CD4-positive, alpha-beta T cell (primary cell): ENCODE results near the gene SPDYC. TPM values are rescaled to one million over a fixed set of nuclear protein-coding genes. Genes with fewer than 3 reads are reported as not detected.

ENCODE experiments used
- ATAC-seq: fragments of 200-7000 bp; cut with Tn5 transposase; one replicate; pipeline ENCODE4 v1.10.0; 2022; ENCODE audit warnings: mild to moderate bottlenecking; ENCODE audit not compliant: poor library complexity
- CTCF ChIA-PET: fragments of 350-600 bp; sonication (Branson Sonifier 250); formaldehyde crosslinking; loops from one replicate; lab custom pipeline; 2021; ENCODE audit warnings: antibody characterized with exemption, inconsistent platforms; lab: Charles Lee
- POLR2A ChIA-PET: fragments of 350-600 bp; sonication (Branson Sonifier 250); formaldehyde crosslinking; loops from one replicate; lab custom pipeline; 2021; ENCODE audit warnings: antibody characterized with exemption, inconsistent platforms; lab: Charles Lee
- DNase-seq, 14 experiments: peaks; one replicate each; pipeline ENCODE4 v3.0.0-alpha.2; 2013 to 2020; ENCODE audit warnings: mixed read lengths in 2 of 14
- H3K27ac ChIP-seq, 2 donors: one replicate each; pipeline versions ENCODE4 v1.5.1 to v1.7.0; 2013; ENCODE audit warnings: low read length in 2 of 2, low read depth in 1 of 2, mild to moderate bottlenecking in 1 of 2
- H3K27me3 ChIP-seq, 2 experiments: 1 replicate in 1 of 2; 2 replicates in 1 of 2; pipeline versions ENCODE4 v1.6.1 to v1.7.0; 2013; ENCODE audit warnings: low read length in 2 of 2, control low read depth in 1 of 2, mild to moderate bottlenecking in 1 of 2, moderate library complexity in 1 of 2; ENCODE audit not compliant: insufficient read depth in 2 of 2, control insufficient read depth in 1 of 2
- H3K36me3 ChIP-seq: one replicate; pipeline ENCODE4 v1.6.1; 2013; ENCODE audit warnings: low read length, control low read depth; ENCODE audit not compliant: insufficient read depth
- H3K4me1 ChIP-seq: one replicate; pipeline ENCODE4 v1.6.1; 2013; ENCODE audit warnings: low read length, control low read depth; ENCODE audit not compliant: insufficient read depth
- H3K4me3 ChIP-seq: one replicate; pipeline ENCODE4 v1.5.1; 2013; ENCODE audit warnings: mild to moderate bottlenecking, low read length, moderate library complexity
- H3K9me3 ChIP-seq, 2 experiments: 1 replicate in 1 of 2; 2 replicates in 1 of 2; pipeline versions ENCODE4 v1.6.1 to v1.7.0; 2013; ENCODE audit warnings: low read length in 2 of 2, mild to moderate bottlenecking in 2 of 2, control low read depth in 1 of 2, moderate library complexity in 1 of 2; ENCODE audit not compliant: control insufficient read depth in 1 of 2, insufficient read depth in 1 of 2
- H3K27ac Mint-ChIP-seq: one replicate; pipeline ENCODE4 v1.8.0; 2020; ENCODE audit warnings: mixed read lengths
- H3K27me3 Mint-ChIP-seq: one replicate; pipeline ENCODE4 v1.8.0; 2021; ENCODE audit warnings: mixed read lengths
- H3K36me3 Mint-ChIP-seq: one replicate; pipeline ENCODE4 v1.8.0; 2021; ENCODE audit warnings: low read depth, mixed read lengths
- H3K4me1 Mint-ChIP-seq: one replicate; pipeline ENCODE4 v1.8.0; 2021; ENCODE audit warnings: low read depth, mixed read lengths
- H3K4me3 Mint-ChIP-seq: one replicate; pipeline ENCODE4 v1.8.0; 2020; ENCODE audit warnings: mild to moderate bottlenecking, mixed read lengths
- H3K9me3 Mint-ChIP-seq: one replicate; pipeline ENCODE4 v1.8.0; 2020; ENCODE audit warnings: mixed read lengths
- intact Hi-C, 2 experiments: fragments of 100-400 bp; cut with DNase I in 1 of 2; cut with micrococcal nuclease in 1 of 2; formaldehyde crosslinking; loops; one replicate each; pipeline versions ENCODE4 v1.15.1 to v1.9.0; 2023 to 2025; cut with DNase I, micrococcal nuclease
- microRNA-seq: library from miRNA; unstranded; fragments of <30 nt; microRNA quantifications from one replicate; pipeline ENCODE4 v1.2.0, GENCODE V29; 2021; ENCODE audit warnings: borderline microRNAs expressed, borderline replicate concordance
- total RNA-seq, 174 experiments: library from RNA in 2 of 174; stranded (reverse) in 2 of 174; gene quantifications; one replicate each; pipeline ENCODE4 v1.2.3 and lab custom pipeline; 2021 to 2026
- TF ChIP-seq, protein P1 (sequence below): fragments of 200-600 bp; IDR thresholded peaks from one replicate; pipeline ENCODE4 v1.8.0; 2022; ENCODE audit warnings: antibody characterized with exemption, mild to moderate bottlenecking

SPDYC gene
- total RNA-seq, 2 experiments from 2014 or later = not detected

DNA sequence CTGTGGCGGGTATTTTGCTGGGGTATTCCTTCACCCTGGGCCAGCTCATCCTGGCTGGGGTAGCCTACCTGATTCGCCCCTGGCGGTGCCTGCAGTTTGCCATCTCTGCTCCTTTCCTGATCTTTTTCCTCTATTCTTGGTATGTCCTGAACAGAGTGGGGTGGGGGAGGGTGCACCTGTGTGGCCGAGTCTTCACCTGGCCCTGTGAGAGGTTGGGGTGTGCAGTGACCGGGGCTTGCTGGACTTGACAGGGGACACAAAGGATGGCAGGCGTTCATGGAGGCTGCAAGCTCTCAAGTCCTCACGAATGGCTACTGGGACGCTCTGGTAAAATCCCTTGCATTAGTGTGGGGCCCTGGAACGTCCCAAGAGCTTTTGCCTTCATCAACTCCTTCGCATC lies 51.0 kb downstream of the SPDYC start:
- POLR2A ChIA-PET = no interaction called here
- TF ChIP-seq, protein P1, sequence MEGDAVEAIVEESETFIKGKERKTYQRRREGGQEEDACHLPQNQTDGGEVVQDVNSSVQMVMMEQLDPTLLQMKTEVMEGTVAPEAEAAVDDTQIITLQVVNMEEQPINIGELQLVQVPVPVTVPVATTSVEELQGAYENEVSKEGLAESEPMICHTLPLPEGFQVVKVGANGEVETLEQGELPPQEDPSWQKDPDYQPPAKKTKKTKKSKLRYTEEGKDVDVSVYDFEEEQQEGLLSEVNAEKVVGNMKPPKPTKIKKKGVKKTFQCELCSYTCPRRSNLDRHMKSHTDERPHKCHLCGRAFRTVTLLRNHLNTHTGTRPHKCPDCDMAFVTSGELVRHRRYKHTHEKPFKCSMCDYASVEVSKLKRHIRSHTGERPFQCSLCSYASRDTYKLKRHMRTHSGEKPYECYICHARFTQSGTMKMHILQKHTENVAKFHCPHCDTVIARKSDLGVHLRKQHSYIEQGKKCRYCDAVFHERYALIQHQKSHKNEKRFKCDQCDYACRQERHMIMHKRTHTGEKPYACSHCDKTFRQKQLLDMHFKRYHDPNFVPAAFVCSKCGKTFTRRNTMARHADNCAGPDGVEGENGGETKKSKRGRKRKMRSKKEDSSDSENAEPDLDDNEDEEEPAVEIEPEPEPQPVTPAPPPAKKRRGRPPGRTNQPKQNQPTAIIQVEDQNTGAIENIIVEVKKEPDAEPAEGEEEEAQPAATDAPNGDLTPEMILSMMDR = no peak
- peaks cover 12% of the 10 kb centered on the region for H3K27me3 Mint-ChIP-seq
- no peaks in the 10 kb centered on the region for H3K9me3 ChIP-seq
- no peaks in the 10 kb centered on the region for H3K9me3 Mint-ChIP-seq
- DNase-seq (no peak), ATAC-seq (no peak)
- intact Hi-C loops = loop anchor here in 1 of 2 experiments (10.0 kb wide), 1 partner anchor 294 kb away; no protein-coding TSS in a partner anchor
- H3K4me1 Mint-ChIP-seq = peaks cover 16% of the 10 kb centered on the region
- H3K27ac ChIP-seq = no peak overlapping the region
- H3K4me3 ChIP-seq = no peak overlapping the region
- H3K36me3 Mint-ChIP-seq = no peaks in the 10 kb centered on the region
- H3K27me3 ChIP-seq = peaks cover 10 to 11% of the 10 kb centered on the region in 2 experiments
- no peak overlapping the region for H3K27ac Mint-ChIP-seq
- no peak overlapping the region for H3K4me3 Mint-ChIP-seq
- no peaks in the 10 kb centered on the region for H3K36me3 ChIP-seq
- peaks cover 18% of the 10 kb centered on the region for H3K4me1 ChIP-seq
- CTCF ChIA-PET = interaction anchor here (1.5 kb wide), 1 partner anchor 109 kb away, joined by 7 read pairs; no protein-coding TSS in a partner anchor

Small RNAs within 50 kb of the gene (microRNA-seq; reads per million reads assigned to microRNA genes)
- not detected for gene MIR6751

Other genes starting within 250 kb of the SPDYC start
- 10 to 100 TPM; 16.8 to 18.3 TPM for gene PPP2R5B, start 245.5 kb upstream of the SPDYC start, total RNA-seq
- under 1 TPM; 0.49 to 0.56 TPM for gene GPHA2, start 234.3 kb upstream of the SPDYC start, total RNA-seq
- gene MAJIN, start 198.1 kb upstream of the SPDYC start, total RNA-seq = under 1 TPM; 0.50 to 0.55 TPM
- gene BATF2, start 173.3 kb upstream of the SPDYC start, total RNA-seq = not detected
- 10 to 100 TPM; 10.5 to 11.1 TPM for gene ARL2, start 156.1 kb upstream of the SPDYC start, total RNA-seq
- gene SNX15, start 142.8 kb upstream of the SPDYC start, total RNA-seq = 10 to 100 TPM; 13.9 to 14.7 TPM
- under 1 TPM; 0.49 to 0.78 TPM for gene SAC3D1, start 129.0 kb upstream of the SPDYC start, total RNA-seq
- gene NAALADL1, start 111.7 kb upstream of the SPDYC start, total RNA-seq = 1 to 10 TPM; 7.7 to 9.2 TPM
- gene CDCA5, start 86.2 kb upstream of the SPDYC start, total RNA-seq = under 1 TPM; 0.77 to 0.84 TPM
- gene ZFPL1, start 86.0 kb upstream of the SPDYC start, total RNA-seq = 10 to 100 TPM; 46.2 to 47.7 TPM
- 100 to 1,000 TPM; 243 to 246 TPM for gene VPS51, start 74.0 kb upstream of the SPDYC start, total RNA-seq
- gene TM7SF2, start 58.4 kb upstream of the SPDYC start, total RNA-seq = 10 to 100 TPM; 20.0 to 20.4 TPM
- gene ZNHIT2, start 52.5 kb upstream of the SPDYC start, total RNA-seq = 1 to 10 TPM; 9.0 to 9.5 TPM
- 1,000 to 10,000 TPM; 1,937 to 1,976 TPM for gene FAU, start 48.1 kb upstream of the SPDYC start, total RNA-seq
- gene MRPL49, start 47.9 kb upstream of the SPDYC start, total RNA-seq = 10 to 100 TPM; 53.0 to 53.3 TPM
- 10 to 100 TPM; 89.1 to 96.8 TPM for gene SYVN1, start 35.7 kb upstream of the SPDYC start, total RNA-seq
- 10 to 100 TPM; 80.3 to 83.2 TPM for gene CAPN1, start 11.7 kb downstream of the SPDYC start, total RNA-seq
- gene POLA2, start 91.7 kb downstream of the SPDYC start, total RNA-seq = 10 to 100 TPM in 1 of 2 experiments, 1 to 10 TPM in 1; 9.6 to 10.6 TPM
- gene CDC42EP2, start 144.6 kb downstream of the SPDYC start, total RNA-seq = under 1 TPM in 1 of 2 experiments, not detected in 1; 0.96 TPM
- gene DPF2, start 163.6 kb downstream of the SPDYC start, total RNA-seq = 10 to 100 TPM; 50.3 to 60.1 TPM
- under 1 TPM; 0.73 to 0.85 TPM for gene TIGD3, start 184.5 kb downstream of the SPDYC start, total RNA-seq
- 10 to 100 TPM; 40.0 to 40.8 TPM for gene SLC25A45, start 212.4 kb downstream of the SPDYC start, total RNA-seq
- gene FRMD8, start 216.4 kb downstream of the SPDYC start, total RNA-seq = 10 to 100 TPM; 19.4 to 25.3 TPM